Fibroblast of lung (primary cell): Measurements from ENCODE around the gene COPS4.

ENCODE experiments used
- CTCF ChIP-seq, 2 donors: IDR thresholded peaks in 1 of 2; conservative IDR thresholded peaks in 1 of 2; 1 replicate in 1 of 2; 2 replicates in 1 of 2; pipeline ENCODE4 v1.5.1; 2011 to 2012; ENCODE audit warnings: low read length in 2 of 2, control low read depth in 1 of 2, inconsistent platforms in 1 of 2, low read depth in 1 of 2, mild to moderate bottlenecking in 1 of 2
- EZH2 ChIP-seq: IDR thresholded peaks from 2 replicates; pipeline ENCODE4 v1.5.1; 2012; ENCODE audit warnings: low read length, control low read depth, mild to moderate bottlenecking; ENCODE audit errors: missing control alignments

- no peak for TF ChIP-seq CTCF (conservative IDR thresholded peaks at IDR 0.05 in 1 of 2, IDR thresholded peaks at IDR 0.05 in 1 of 2; ENCODE audit: low read depth in 1 of 2, low read length in 2 of 2)
- no peak for TF ChIP-seq EZH2
Measured at GRCh38 chr4:82994834-82995233, 40.1 kb upstream of the COPS4 start.
